IPS-NIHi11 (cell line): ENCODE results near the gene QRICH1.

Experiments
- DNase-seq: peaks from one replicate; pipeline ENCODE4 v3.0.0; 2012; ENCODE audit warnings: mixed read lengths, low spot score

Gene QRICH1

GRCh38 chr3:49119036-49119435 lies 25.2 kb upstream of the QRICH1 start:
- no peak for DNase-seq

- no peak for DNase-seq
Measured at GRCh38 chr3:49112262-49112661, 18.4 kb upstream of the QRICH1 start.

GRCh38 chr3:49111347-49111746 lies 17.5 kb upstream of the QRICH1 start:
- DNase-seq, result no peak

DNA sequence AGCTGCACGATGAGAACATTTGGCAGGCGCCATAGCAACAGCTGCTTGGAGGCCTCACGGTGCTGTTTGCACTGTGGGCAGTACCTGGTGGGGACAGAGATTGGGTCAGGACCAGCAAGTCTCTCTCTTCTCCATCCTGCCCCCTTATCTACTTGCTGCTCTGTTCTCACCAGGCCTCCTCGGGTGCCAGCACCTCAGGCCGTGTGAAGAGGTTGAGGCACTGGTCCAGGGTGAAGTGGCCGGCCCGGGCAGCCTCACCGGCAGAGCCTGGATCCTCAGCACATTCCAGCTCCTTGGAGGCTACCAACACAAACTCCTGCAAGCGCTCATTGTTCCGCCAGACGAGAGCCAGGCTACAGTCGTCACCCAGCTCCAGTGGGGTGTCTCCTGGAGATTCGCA lies 16.9 kb upstream of the QRICH1 start:
- DNase-seq, result no peak

DNA sequence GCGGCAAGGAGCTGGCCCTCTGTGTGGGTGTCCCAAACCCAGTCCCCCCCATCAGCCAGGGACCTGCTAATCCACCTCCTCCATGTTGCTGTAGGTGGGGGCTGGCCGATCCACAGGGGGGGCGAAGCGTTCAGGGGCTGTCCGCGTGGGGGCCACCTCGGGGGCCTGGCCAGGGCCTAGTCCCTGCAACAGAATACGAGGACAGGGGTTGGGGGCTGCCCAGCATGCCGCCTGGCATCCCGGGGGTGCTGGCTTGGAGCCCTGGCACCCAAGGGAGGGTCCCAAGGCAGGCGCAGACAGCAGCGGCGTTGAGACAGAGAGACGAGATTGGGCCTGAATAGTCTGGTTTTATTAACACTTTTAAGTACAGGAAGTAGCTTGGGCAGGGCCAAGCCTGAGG lies 14.5 kb upstream of the QRICH1 start:
- no peak for DNase-seq

DNA sequence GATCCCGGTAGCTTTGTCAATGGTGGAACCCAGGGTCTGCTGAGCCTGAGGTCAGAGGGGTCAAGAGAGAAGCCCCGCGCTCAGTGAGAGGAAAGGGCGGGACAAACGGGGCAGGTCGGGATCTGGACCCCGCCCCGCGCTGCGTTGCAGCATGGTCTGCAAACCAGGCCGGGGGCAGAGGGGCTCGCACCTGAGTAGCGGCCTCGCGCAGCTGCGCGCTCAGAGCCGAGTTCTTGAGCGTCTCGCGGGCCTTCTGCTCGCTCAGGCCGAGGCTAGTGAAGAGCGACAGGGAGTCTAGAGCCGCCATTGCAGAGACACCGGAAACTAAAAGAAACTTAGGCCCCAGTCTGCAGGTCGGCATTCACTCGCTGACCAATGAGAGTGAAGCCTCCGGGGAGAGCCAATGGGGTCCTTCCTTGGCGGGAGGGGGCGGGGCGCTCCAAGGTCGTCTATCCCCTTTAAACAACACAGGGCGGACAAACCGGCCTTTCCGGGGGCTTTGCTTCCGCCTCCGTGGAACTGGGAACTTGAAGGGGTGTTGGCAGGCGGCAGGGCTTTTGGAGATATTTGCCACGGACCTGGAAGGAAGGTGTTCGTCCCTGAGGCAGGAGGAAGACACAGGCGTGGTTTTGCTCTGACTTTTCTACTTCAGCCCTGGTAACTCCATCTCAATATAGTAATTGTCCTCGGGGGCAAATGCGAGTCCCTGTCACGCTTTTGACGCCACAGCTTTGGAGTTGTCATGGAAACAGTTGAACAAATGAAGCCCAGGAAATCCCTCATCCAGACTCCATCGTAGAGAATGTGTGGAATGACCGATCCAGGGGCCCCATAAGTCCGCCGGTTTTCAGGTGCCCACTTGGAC lies 10.8 kb upstream of the QRICH1 start, which contains the start of gene QARS1:
Gene QARS1 (minus strand): TSS at position 331 of the 865 bp plus-strand sequence. CDS start 24 bp downstream, at position 307.
- peak; percentile 96 for DNase-seq

DNA sequence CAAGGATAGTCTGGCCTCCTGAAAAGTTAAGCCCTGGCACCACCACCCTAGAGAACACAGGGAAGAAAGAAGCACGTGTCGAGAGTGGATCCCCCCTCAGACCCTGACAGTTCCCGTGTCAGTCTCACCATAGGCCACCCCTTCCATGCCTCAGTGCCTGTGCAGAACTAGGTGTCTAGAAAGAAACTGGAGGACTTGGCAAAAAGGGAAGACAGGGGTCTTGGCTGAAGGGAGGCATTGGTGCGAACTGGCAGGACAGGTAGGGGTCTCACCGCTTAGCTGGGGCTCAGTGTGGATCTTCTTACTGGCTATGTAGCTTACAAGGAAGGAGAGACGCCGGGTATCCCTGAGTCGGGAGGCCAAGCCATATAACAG lies 10.2 kb upstream of the QRICH1 start:
- no peak for DNase-seq

DNA sequence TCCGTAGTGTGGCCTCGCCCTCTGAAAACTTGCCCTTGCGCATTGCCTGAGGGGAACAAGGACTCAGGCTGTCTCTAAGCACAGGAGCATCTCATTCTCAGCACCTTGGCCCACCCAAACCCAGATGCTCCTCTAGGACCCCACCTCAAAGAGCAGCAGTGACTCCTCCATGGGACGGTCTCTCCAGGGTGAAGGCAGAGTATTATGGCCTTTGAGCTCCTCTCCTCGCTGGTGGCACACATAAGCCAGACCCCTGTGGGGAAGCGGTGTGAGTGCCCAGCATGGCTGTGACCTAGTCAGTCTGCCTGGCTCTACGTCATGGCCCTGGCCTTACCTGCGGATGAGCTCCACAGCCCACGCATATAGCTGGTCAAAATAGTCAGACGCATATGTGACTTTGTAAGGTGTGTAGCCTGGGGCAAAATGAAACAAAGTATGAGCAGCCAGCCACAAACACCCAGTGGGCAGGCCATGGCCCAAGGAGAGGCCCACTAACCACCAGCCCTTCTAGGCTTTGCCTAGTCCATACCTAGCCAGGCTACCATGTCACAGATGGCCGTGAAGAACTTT lies 6.3 kb upstream of the QRICH1 start:
- no peak for DNase-seq

DNA sequence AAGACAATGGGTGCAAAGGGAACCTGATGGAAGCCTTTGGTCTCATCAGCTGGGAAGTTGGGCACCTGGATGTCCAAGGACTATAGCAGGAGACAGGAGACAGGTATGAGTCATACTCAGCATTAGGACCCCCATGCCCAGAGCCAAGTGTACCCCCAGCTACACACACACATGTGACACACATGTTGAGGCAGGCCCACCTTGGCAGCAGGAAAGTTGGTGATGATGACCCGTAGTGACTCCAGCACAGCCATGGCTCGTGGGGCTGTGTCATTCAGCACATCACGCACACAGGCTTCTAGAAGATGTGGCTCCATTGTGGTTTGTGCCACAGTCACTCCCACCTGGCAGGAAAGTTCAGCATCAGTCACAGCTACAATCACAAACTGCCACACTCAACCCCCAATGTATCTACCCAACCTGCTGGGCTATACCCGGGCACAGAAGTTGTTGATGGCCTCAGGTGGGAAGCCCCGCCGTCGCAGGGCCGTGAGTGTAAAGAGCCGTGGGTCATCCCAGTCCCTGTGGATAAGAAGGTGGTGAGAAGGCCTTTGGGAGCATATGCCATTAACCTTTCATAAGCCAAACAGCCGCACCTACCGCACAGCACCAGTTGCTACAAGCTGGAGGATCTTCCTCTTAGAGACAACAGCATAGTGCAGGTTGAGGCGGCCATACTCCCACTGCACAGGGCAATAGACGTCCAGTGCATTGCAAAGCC lies 5.2 kb upstream of the QRICH1 start:
- no peak for DNase-seq

DNA sequence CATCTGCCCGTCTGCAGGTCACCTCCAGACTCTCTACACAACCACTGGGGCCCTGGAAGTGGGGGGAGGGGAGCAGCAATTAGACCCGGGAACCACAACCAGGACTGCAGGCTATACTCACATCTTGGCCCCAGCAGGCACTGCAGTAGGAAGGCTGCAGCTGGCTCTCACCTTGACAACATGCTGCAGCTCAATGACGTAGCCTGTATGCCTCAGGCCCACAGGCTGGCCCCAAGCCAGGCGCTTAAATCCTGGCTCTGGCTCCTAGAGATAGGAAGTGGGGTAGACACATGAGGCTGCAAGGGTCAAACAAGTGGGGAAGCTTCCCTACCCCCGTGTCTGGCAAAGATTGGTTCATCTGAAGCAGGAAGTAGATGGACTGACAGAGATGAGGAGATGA lies 4.6 kb upstream of the QRICH1 start:
- DNase-seq, result no peak

DNA sequence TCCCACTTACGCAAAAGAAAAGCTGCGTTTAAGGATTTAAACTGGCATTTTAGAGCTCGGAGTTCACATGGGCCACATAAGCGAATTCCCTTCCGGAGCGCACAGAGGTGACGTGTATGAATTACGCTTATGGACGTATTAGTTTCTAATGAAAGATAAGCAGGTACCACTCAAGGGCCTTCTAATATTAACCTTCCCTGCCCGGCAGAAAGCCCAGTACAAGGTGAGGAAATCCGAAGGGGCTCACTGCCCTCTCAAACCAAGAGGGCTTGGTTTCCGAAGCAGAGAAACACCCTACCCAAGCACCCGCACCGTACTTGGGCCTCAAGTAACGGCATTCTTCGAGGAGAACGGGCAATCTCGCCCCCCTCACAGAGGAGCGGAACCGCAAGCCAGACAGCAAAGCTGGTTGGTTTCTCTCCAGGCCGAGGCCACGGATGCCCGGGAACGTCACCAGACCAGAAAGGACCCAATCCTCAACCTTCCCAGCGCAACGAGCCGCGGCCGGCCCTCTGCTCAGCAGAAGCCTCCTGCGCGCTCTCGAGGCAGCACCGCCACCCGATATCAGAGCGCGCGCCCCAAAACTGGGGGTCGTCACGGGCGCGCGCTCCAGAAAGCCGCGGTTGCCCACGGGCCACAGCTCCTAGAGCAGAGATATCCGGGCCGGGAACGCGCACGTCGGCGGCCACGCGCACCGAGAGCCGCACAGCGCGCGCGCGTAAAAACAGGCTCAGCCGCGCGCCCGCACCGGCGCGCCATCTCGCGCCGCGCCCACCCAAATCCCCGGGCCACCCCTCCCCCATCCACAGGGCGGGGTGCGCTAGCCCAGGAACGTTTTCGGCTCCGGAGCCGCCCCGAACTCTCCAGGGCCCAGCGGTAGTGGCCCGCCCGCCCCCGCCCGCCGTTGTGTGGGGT lies 676 bp downstream of the QRICH1 start:
- DNase-seq, result peak; percentile 86

- no peak for DNase-seq
Measured at GRCh38 chr3:49081429-49081828, 12.4 kb downstream of the QRICH1 start.

GRCh38 chr3:49079270-49079669 lies 14.6 kb downstream of the QRICH1 start:
- DNase-seq, result no peak

DNA sequence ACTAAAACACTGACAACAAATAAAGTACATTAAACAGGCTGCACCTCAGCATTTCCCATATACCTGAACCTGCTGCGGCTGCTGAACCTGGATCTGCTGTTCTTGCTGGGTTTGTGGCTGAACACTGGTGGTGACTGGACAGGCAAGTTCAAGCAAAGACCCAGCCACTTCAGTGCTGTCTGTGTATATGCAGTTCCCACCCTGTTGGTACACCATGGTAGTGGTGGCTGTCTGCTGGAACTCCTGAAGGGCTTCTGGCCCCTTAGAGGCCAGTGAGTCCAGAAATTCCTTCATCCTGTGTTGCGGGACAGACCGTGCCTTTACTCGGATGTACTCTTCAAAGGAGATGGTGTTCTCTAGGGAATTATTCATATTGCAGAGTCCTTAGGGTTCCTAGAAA lies 17.2 kb downstream of the QRICH1 start:
- DNase-seq, result no peak

- DNase-seq, result no peak
Measured at GRCh38 chr3:49076116-49076515, 17.8 kb downstream of the QRICH1 start.

DNA sequence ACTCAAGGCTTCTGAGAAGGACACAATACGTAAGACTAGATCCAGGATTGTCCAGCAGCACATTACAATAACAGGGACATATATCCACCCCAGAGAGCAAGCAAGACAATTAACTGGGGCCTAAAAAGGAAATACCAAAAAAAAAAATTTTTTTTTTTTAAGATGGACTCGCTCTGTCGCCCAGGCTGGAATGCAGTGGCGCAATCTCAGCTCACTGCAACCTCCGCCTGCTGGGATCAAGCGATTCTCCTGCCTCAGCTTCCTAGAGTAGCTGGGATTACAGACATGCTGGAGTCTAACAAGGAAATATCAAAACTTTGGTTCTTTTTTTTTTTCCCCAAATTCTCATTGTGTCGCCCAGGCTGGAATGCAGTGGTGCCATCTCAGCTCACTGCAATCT lies 35.9 kb downstream of the QRICH1 start:
- no peak for DNase-seq

GRCh38 chr3:49057268-49057667 lies 36.6 kb downstream of the QRICH1 start:
- no peak for DNase-seq

DNA sequence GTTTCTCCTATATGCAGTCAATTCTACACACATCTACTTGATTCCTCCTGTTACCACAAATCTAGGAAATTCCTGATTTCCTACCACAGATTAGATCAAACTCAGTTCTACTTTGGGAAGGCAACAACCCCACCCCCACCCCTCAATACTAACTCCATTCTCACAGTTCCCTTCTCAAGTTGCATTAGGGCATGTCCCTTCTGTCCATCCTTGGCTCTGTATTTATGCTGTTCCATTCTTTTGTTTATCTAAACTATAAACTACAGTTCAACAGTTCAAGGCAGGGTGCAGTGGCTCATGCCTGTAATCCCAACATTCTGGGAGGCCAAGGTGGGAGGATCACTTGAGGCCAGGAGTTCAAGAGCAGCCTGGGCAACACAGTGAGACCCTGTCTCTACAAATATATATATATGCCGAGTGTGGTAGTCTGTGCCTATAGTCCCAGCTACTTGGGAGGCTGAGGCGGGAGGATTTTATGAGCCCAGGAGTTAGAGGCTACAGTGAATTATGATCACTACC lies 39.5 kb downstream of the QRICH1 start:
- no peak for DNase-seq

DNA sequence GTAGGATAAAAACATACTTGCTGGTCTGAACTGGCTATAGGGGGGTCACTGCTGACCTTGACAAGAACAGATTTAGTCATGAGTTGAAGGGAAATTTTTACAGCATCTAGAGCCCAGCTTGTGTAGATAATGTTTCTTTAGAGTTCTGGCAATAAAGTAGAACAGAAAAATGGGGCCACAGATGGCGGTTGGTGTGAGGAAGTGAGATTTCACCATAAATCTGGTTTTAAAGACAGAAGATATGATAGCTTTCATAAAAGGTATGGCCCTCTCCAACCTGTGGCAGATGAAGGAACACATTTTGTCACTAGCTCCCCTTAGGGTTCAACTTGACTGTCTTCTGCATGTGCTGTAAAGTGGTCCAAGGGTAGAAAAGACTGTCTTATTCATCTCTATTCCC lies 40.3 kb downstream of the QRICH1 start:
- no peak for DNase-seq

- DNase-seq, result no peak
Measured at GRCh38 chr3:49035281-49035680, 58.6 kb downstream of the QRICH1 start.

DNA sequence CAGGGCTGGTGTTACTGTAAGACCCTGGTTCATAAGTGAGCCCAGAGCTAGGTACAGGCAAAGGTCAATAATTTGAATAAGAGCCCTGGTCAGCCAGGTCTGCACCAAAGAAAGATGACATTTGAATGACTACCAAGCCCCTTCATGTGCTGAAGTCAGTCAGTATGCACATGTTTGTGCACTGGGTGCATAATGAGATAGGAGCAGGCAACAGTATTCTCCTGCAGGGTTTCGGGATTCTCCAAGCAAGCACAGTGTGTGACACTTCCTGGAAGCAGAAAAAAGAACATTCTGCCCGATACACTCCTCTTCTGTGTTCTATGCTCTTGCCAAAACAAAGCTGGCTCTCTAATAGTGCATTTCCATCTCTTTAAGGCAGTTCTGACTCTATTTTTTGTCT lies 59.2 kb downstream of the QRICH1 start:
- no peak for DNase-seq
